SJSA1 (cell line): ENCODE data around the gene SAFB2. TPM values are rescaled to one million over a fixed set of nuclear protein-coding genes. Genes with fewer than 3 reads are reported as not detected.

ENCODE experiments used
- DNase-seq, 2 experiments: peaks; one replicate each; pipeline ENCODE4 v3.0.0-alpha.2; 2015 to 2020; ENCODE audit warnings: low spot score in 2 of 2, low read depth in 1 of 2
- H3K27ac ChIP-seq: fragments of 250-450 bp; sonication (Bioruptor Pico); 2 replicates; pipeline ENCODE4 v1.5.1; 2020; ENCODE audit warnings: mild to moderate bottlenecking, moderate library complexity
- H3K27me3 ChIP-seq: fragments of 250-450 bp; sonication (Bioruptor Pico); replicated peaks from 2 replicates; pipeline ENCODE4 v1.5.1; 2020; ENCODE audit warnings: mild to moderate bottlenecking, moderate library complexity
- H3K36me3 ChIP-seq: fragments of 250-450 bp; sonication (Bioruptor Pico); 2 replicates; pipeline ENCODE4 v1.5.1; 2020; ENCODE audit warnings: mild to moderate bottlenecking
- H3K4me1 ChIP-seq: fragments of 250-450 bp; sonication (Bioruptor Pico); replicated peaks from 2 replicates; pipeline ENCODE4 v1.6.1; 2021; ENCODE audit warnings: mild to moderate bottlenecking
- H3K4me3 ChIP-seq: fragments of 250-450 bp; sonication (Bioruptor Pico); 2 replicates; pipeline ENCODE4 v1.5.1; 2020; ENCODE audit warnings: mild to moderate bottlenecking
- H3K9me3 ChIP-seq: fragments of 250-450 bp; sonication (Bioruptor Pico); replicated peaks from 2 replicates; pipeline ENCODE4 v1.5.1; 2020; ENCODE audit warnings: mild to moderate bottlenecking
- total RNA-seq: library from RNA; depleted of rRNA; stranded (reverse); fragments of >200 nt; shearing (Covaris generic); gene quantifications from 2 replicates; pipeline ENCODE4 v1.2.3, GENCODE V29; 2014; rRNA removed

SAFB2 gene
- total RNA-seq, 1 experiment from 2014 or later = 25.8 TPM

GRCh38 chr19:5547881-5548280 is 74.7 kb downstream of the SAFB2 start:
- peaks cover 4% of the 10 kb centered on the region; the same call in 1 of the 2 replicates for H3K27me3 ChIP-seq
- no peaks in the 10 kb centered on the region for H3K9me3 ChIP-seq
- no peaks in the 10 kb centered on the region for H3K36me3 ChIP-seq
- DNase-seq = peak in 1 of 2 experiments; percentile 17
- no peak overlapping the region for H3K27ac ChIP-seq
- H3K4me3 ChIP-seq = no peak overlapping the region
- H3K4me1 ChIP-seq = no peaks in the 10 kb centered on the region

DNA sequence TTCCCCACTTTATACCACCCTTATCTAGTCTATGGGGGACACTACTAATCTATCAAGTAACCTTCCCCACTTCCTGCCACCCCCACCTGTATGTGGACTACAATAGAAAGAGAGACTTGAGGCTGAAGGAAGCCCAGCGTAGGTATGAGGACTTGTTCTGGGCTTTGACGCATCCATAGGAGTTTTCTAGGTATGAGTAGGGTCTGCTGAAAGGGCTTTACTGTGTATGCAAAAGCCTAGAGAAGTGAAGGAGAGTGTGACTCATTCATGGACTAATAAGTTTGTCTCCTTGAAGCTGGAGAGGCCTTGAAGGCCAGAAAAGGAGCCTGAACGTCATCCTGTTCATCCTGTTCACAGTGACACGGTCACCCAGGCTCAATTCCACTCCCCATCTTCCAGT is 76.6 kb downstream of the SAFB2 start:
- no peaks in the 10 kb centered on the region for H3K36me3 ChIP-seq
- peaks cover 4% of the 10 kb centered on the region; the same call in 1 of the 2 replicates for H3K27me3 ChIP-seq
- no peak for DNase-seq
- no peak overlapping the region for H3K27ac ChIP-seq
- no peak overlapping the region for H3K4me3 ChIP-seq
- H3K4me1 ChIP-seq = no peaks in the 10 kb centered on the region
- H3K9me3 ChIP-seq = no peaks in the 10 kb centered on the region

- DNase-seq = no peak
- H3K27me3 ChIP-seq = peaks cover 4% of the 10 kb centered on the region; the same call in 1 of the 2 replicates
Observed at GRCh38 chr19:5545051-5545450, 77.5 kb downstream of the SAFB2 start.

DNA sequence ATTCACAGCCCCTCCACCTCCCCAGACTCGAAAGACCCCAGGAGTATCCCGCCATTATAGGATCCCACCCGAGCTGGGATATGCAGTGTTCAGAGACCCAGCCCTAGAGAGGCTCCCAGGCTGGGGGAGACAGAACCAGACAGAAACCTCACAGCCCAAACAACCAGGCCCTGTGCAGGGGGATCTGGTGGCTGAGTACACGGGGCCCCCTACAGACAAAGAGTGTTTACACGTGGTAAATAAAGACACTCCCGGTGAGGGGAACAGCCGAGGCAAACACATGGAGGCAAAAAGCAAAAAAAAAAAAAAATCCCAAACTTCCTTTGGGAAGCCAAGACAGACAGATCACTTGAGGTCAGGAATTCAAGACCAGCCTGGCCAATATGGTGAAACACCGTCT is 79.9 kb downstream of the SAFB2 start:
- no peak overlapping the region for H3K27ac ChIP-seq
- peaks cover 4% of the 10 kb centered on the region; the same call in 1 of the 2 replicates for H3K27me3 ChIP-seq
- no peaks in the 10 kb centered on the region for H3K36me3 ChIP-seq
- DNase-seq = no peak
- no peaks in the 10 kb centered on the region for H3K4me1 ChIP-seq
- H3K4me3 ChIP-seq = no peak overlapping the region
- H3K9me3 ChIP-seq = no peaks in the 10 kb centered on the region

More at GRCh38 chr19:5545051-5545450, 77.5 kb downstream of the SAFB2 start:
- no peak overlapping the region for H3K4me3 ChIP-seq
- no peaks in the 10 kb centered on the region for H3K9me3 ChIP-seq
- H3K36me3 ChIP-seq = no peaks in the 10 kb centered on the region
- no peaks in the 10 kb centered on the region for H3K4me1 ChIP-seq
- no peak overlapping the region for H3K27ac ChIP-seq

DNA sequence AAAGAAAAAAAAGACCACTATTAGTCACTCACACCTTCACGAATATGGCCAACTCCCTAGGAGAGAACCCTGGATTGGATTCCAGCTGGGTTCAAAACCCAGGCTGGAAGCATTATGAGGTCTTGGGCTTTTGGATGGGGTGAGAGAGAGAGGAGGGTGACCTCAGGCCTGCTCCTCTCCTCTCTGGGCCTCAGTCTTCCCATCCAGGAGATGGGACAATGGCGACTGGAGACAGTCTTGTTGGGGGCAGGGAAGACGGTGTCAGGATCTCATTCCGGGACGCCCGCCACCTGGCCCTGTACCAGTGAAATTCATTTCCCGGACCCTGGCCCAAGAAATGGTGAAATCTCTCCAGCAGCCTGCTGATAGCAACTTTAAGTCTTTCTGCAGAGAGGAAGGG is 81.1 kb downstream of the SAFB2 start:
- no peak overlapping the region for H3K4me3 ChIP-seq
- H3K4me1 ChIP-seq = no peaks in the 10 kb centered on the region
- peaks cover under 1% of the 10 kb centered on the region; the same call in 1 of the 2 replicates for H3K9me3 ChIP-seq
- peaks cover 7% of the 10 kb centered on the region; the same call in 1 of the 2 replicates for H3K27me3 ChIP-seq
- H3K36me3 ChIP-seq = no peaks in the 10 kb centered on the region
- no peak for DNase-seq
- H3K27ac ChIP-seq = no peak overlapping the region

GRCh38 chr19:5540208-5540607 is 82.4 kb downstream of the SAFB2 start:
- no peaks in the 10 kb centered on the region for H3K36me3 ChIP-seq

DNA sequence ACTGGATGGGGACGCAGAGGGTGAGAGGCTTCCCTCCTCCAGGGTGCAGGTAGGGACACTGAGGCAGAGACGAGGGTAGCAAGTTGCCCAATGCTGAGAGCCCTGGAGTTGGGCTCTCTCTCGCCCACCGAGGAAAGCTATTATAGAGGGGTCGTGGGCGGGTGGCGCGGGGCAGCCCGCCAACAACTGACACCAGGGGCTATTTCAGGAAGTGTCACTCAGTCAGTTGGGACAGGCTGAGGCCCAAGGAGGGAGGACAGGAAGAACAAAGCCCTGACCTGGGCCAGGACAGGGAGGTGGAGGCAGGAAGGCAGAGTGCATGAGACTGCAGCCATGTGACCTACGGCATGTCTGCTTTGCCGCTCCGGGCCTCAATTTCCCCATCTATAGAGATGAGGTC is 84.7 kb downstream of the SAFB2 start:
- Histone ChIP-seq H3K27me3 (peaks cover 8% of the 10 kb centered on the region; the same call in 1 of the 2 replicates), H3K9me3 (peaks cover 17% of the 10 kb centered on the region), H3K4me3 (no peak overlapping the region), H3K27ac (no peak overlapping the region), H3K4me1 (no peaks in the 10 kb centered on the region), H3K36me3 (no peaks in the 10 kb centered on the region)
- no peak for DNase-seq

More at GRCh38 chr19:5540208-5540607, 82.4 kb downstream of the SAFB2 start:
- H3K9me3 ChIP-seq = peaks cover 9% of the 10 kb centered on the region
- no peak overlapping the region for H3K27ac ChIP-seq
- peaks cover 12% of the 10 kb centered on the region; the same call in 1 of the 2 replicates for H3K27me3 ChIP-seq
- H3K4me1 ChIP-seq = no peaks in the 10 kb centered on the region
- no peak for DNase-seq
- no peak overlapping the region for H3K4me3 ChIP-seq

Other genes starting within 250 kb of the SAFB2 start
- not detected in 2 replicates for gene ZNRF4, start 167.4 kb downstream of the SAFB2 start, total RNA-seq
- gene TINCR, start 54.8 kb downstream of the SAFB2 start, total RNA-seq = not detected in 2 replicates
- 41.0 and 70.9 TPM in 2 replicates for gene SAFB, start 307 bp upstream of the SAFB2 start, total RNA-seq
- 48.9 and 58.3 TPM in 2 replicates for gene MICOS13, start 57.7 kb upstream of the SAFB2 start, total RNA-seq
- 2.1 and 5.2 TPM in 2 replicates for gene HSD11B1L, start 58.3 kb upstream of the SAFB2 start, total RNA-seq
- gene RPL36, start 67.5 kb upstream of the SAFB2 start, total RNA-seq = 527 and 600 TPM in 2 replicates
- 95.6 and 116 TPM in 2 replicates for gene LONP1, start 97.4 kb upstream of the SAFB2 start, total RNA-seq
- not detected in 2 replicates for gene CATSPERD, start 97.9 kb upstream of the SAFB2 start, total RNA-seq
- 0.76 and 2.0 TPM in 2 replicates for gene PRR22, start 162.0 kb upstream of the SAFB2 start, total RNA-seq
- 35.6 and 52.5 TPM in 2 replicates for gene DUS3L, start 168.4 kb upstream of the SAFB2 start, total RNA-seq
- gene NRTN, start 182.3 kb upstream of the SAFB2 start, total RNA-seq = 17.6 and 32.9 TPM in 2 replicates
- not detected in 2 replicates for gene FUT6, start 216.9 kb upstream of the SAFB2 start, total RNA-seq
- not detected in 2 replicates for gene FUT3, start 228.7 kb upstream of the SAFB2 start, total RNA-seq
- gene FUT5, start 247.8 kb upstream of the SAFB2 start, total RNA-seq = not detected in 2 replicates